Forelimb muscle (tissue), 1 donor: Measurements from ENCODE around the gene ZNF346. TPM values are rescaled to one million over a fixed set of nuclear protein-coding genes. Genes with fewer than 3 reads are reported as not detected.
"Not testable (repeated sequence)": the region's sequence is repeated elsewhere in the genome, so short reads cannot be mapped to it uniquely, and the experiment has no call there.

ENCODE experiments used
- DNase-seq: peaks from one replicate; pipeline ENCODE4 v3.0.0-alpha.2; 2013; ENCODE audit warnings: low read depth
- polyA plus RNA-seq: library from polyadenylated mRNA; unstranded; fragments of 120-200 nt; gene quantifications from one replicate; pipeline ENCODE4 v1.2.1, GENCODE V29; 2013; ENCODE audit not compliant: insufficient read length

ZNF346 gene
- 15.9 TPM for polyA plus RNA-seq

DNA sequence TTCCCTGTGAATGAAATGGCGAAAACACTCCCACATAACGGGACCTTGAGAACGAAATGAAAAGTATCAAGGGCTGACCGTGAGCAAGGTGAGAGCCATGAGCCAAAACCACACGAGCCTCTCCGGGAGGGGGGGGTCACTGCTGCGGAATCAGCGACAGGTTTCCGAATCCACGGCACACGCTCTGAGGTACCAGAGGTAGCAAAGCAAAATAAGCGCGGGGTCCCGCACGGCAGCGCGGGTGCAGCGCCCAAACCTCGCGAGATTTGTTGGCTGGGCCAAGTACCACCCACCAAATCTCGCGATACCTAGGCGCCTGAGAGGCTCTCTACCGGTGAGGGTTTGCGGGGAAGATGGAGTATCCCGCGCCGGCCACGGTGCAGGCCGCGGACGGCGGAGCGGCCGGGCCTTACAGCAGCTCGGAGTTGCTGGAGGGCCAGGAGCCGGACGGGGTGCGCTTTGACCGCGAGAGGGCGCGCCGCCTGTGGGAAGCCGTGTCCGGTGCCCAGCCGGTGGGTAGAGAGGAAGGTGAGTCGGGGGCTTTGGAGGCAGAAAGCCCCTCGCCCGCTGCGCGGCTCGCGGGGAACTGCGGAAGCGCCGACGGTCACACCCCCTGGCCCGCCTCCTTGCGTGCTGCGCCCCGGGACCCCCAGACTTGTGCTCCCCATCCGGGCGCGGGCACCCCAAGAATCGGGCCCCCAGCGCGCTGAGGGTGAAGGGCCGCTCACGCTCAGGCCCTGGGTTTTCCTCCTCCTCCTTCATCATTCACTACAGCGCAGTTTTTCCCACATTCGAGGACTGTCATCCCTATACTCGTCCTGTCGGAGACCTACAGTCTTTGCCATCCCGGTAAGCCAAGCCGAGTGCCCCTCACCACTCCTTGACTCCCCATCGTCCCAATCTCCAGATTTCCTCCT is at the start of gene ZNF346:
ZNF346 (plus strand) TSS at position 311 of the 917 bp plus-strand sequence; CDS start at position 354, 43 bp downstream.
- peak; percentile 88 for DNase-seq

- DNase-seq = no peak
Measured at GRCh38 chr5:176979669-176980068, 42.8 kb upstream of the ZNF346 start.

DNA sequence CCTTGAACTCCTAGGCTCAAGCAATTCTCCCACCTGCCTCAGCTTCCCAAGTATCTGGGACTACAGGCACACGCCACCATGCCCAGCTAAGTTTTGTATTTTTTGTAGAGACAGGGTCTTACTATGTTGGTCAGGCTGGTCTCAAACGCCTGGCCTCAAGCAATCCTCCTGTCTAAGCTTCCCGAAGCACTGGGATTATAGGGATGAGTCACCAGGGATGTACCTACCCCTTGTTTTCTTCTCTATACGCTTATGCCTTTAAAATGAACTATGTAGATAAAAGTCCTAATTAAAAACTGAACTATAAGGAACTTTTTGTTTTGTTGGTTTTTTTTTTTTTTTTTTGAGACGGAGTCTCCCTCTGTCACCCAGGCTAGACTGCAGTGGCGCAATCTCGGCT is 41.7 kb upstream of the ZNF346 start:
- DNase-seq = no peak

GRCh38 chr5:176983112-176983511 is 39.4 kb upstream of the ZNF346 start:
- not testable (repeated sequence) for DNase-seq

DNA sequence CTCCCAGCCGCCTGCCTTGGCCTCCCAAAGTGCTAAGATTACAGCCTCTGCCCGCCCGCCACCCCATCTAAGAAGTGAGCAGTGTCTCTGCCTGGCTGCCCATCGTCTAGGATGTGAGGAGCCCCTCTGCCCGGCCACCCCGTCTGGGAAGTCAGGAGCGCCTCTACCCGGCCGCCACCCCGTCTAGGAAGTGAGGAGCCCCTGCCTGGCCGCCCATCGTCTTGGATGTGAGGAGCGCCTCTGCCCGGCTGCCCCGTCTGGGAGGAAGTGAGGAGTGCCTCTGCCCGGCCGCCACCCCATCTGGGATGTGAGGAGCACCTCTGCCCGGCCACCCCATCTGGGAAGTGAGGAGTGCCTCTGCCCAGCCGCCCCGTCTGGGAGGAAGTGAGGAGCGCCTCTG is 38.9 kb upstream of the ZNF346 start:
- DNase-seq = not testable (repeated sequence)

DNA sequence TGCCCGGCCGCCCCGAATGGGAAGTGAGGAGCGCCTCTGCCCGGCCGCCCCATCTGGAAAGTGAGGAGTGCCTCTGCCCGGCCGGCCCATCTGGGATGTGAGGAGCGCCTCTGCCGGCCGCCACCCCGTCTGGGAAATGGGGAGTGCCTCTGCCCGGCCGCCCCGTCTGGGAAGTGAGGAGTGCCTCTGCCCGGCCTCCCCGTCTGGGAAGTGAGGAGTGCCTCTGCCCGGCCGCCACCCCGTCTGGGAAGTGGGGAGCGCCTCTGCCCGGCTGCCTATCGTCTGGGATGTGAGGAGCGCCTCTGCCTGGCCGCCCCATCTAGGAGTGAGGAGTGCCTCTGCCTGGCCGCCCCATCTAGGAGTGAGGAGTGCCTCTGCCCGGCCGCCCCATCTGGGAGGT is 38.3 kb upstream of the ZNF346 start:
- DNase-seq = not testable (repeated sequence)

DNA sequence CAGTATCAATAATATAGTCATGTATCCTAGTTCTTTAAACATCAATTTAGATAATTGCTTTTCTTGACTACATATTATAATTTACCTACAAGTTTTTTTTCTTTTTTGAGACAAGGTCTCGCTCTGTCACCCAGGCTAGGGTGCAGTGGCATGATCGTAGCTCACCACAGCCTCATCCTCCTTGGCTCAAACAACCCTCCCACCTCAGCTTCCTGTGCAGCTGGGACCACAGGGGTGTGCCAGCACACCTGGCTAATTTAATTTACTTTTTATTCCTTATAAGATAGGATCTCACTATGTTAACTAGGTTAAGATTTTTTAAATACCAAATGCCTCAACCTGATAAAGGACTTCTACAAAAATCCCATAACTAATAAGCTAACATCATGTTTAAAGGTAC is 37.0 kb upstream of the ZNF346 start:
- no peak for DNase-seq

DNA sequence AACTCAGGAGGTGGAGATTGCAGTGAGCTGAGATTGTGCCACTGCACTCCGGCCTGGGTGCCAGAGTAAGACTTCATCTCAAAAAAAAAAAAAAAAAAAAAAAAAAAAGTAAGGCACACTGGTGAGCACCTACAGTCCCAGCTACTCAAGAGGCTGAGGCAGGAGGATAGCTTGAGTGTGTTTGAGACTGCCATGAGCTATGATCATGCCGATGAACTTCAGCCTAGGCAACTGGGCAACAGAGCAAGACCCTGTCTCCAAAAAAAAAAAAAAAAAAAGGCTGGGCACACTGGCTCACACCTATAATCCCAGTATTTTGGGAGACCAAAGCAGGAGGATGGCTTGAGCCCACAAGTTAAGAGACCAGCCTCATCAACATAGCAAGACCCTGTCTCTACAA is 36.2 kb upstream of the ZNF346 start:
- DNase-seq = no peak

- DNase-seq = no peak
Measured at GRCh38 chr5:176987583-176987982, 34.9 kb upstream of the ZNF346 start.

- DNase-seq = not testable (repeated sequence)
Measured at GRCh38 chr5:176993081-176993480, 29.4 kb upstream of the ZNF346 start.

DNA sequence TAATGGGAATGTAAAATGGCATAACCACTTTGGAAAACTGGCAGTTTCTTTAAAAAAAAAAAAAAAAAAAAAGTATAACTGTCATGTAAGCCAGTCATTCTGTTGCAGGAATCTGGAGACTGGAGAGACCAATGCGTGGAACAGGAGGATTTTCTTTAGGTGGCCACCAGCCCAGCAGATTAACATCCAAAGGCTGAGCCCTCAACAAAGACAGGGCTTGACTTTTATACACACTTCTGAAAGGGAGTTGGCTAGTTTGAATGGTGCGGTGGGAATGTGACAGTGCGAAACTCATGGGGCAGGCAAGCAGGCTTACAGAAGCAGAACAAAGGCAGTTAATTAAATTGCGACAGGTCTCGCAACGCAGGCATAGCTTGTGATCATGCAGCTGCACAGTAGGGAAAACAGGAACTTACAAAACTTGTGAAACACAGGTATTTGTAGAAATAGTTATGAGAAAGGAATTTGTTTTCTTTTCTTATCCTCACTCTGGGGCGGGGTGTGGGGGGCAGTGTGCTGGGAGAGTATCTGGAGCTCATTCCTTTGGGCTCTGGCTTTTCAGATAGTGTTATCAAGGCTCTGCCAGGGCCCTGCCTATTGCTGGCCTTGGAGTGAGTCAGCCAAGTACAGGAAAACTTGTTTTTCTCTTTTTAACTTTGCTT is 27.9 kb upstream of the ZNF346 start:
- DNase-seq = no peak

DNA sequence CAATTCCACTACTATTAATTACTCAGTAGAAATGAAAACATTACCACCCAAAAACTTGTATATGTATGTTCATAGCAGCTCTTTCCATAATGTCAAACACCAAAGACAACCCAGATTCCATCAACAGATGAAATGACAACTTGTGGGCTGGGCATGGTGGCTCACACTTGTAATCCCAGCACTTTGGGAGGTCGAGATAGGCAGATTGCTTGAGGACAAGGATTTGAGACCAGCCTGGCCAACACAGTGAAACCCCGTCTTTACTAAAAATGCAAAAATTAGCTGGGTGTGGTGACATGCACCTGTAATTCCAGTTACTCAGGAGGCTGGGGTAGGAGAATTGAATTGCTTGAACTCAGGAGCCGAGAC is 27.4 kb upstream of the ZNF346 start:
- DNase-seq = no peak

DNA sequence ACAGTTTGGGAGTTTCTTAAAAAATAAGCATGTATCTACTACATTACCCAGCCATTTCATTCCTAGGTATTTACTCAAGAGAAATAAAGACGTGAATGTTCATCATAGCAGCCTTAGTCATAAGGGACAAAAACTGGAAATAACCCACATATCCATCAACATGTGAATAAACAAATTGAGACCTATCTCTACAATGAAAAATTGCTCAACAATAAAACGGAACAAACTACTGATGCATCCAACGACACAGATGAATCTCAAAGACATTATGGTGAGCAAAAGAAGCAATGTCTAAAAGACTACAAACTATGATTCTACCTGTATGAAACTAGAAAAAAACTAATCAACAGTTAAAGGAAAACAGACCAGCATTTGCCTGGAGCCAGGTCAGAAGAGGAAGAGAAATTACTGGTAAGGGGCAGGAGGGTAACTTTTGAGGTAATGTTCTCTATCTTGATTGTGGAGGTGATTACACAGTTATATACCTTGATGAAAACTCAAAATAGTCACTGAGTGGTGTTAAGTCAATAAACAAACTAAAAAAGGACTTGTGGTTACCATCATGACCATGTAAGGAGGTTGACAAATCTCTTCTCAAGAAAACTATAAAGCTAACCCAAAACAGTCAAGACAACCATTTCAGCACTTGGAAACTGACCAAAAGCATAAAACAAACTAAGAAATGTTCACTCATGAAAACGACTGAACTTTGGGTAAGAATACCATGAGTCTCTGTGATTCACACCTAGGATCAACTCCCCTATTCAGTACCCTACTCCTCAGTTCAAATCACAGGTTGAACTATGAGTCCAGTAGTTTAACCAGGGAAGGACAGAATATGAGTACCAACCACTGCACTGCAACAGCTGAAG is 26.4 kb upstream of the ZNF346 start:
- DNase-seq = no peak

DNA sequence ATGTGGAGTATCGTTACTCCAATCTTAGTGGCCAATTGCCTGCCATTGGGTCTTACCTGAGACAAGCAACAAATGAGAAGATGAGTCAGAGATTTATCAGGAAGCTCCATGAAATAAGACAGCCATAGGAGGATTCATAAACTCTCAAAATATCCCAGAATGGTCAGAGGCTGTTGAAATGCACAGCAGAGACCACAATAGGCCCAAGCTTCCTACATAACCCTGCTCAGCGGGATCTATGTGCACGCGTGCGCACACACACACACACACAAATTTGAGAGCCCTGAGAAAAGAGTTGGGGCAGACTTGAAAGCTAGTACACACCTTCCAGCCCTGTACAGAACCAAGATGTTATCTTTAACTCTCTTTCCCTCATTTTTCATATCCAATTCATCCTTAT is 25.7 kb upstream of the ZNF346 start:
- no peak for DNase-seq

DNA sequence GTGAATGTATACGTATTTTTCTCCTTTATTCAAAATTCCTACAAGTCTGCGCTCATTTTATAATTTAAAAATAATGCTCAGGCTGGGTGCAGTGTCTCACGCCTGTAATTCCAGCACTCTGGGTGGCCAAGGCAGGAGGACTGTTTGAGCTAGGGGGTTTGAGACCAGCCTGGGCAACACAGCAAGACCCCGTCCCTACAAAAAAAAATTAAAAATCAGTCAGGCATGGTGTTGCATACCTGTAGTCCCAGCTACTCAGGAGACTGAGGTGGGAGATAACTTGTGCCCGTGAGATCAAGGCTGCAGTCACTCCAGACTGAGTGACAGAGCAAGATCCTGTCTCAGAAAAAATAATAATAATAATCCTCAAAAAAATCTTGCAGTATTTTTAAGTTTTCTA is 23.7 kb upstream of the ZNF346 start:
- DNase-seq = no peak

- DNase-seq = not testable (repeated sequence)
Measured at GRCh38 chr5:176999526-176999925, 23.0 kb upstream of the ZNF346 start.

GRCh38 chr5:177003649-177004048 is 18.8 kb upstream of the ZNF346 start:
- DNase-seq = no peak

DNA sequence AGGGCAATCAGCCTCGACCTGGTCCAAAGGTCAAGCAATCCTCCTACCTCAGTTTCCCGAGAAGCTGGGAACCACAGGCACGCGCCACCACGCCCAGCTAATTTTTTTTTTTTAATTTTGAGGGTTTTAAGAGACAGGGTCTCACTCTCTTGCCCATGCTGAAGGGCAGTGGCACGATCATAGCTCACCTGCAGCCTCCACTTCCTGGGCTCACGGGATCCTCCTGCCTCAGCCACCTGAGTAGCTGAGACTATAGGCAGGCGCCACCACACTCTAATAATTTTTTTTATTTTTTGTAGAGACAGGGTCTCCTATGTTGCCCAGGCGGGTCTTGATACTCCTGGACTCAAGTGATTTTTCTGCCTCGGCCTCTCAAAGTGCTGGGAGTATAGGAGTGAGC is 17.5 kb upstream of the ZNF346 start:
- no peak for DNase-seq

DNA sequence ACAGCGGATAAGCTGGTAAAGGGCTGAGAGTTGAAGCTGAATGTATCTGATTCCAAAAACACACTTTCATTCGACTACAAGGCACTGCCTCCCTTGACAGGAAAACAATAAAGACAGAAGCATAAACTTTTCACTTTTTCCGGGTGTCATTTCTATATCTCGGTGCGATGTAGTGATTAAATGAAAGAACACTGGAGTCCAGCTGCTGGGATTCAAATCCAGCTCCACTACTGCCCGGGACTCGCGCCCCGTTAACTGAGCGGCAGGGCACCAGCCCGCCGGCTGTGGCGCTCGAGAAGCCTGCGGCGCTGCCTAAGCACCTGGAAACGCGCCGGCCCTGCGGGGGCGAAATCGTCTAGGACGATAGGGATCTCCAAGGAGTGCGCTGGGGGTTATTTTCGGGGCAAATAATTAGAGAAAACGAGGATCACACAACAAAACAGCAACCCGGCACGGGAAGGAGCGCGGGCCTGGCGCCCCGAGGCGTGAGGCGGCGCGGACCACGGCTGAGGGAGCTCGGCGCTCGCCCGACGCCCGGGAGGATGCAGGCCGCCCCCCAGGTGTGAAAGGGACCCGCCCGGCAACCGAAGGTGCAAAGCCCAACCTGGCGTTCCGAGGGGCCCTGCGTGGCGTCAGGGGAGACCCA is 16.8 kb upstream of the ZNF346 start:
- DNase-seq = no peak

DNA sequence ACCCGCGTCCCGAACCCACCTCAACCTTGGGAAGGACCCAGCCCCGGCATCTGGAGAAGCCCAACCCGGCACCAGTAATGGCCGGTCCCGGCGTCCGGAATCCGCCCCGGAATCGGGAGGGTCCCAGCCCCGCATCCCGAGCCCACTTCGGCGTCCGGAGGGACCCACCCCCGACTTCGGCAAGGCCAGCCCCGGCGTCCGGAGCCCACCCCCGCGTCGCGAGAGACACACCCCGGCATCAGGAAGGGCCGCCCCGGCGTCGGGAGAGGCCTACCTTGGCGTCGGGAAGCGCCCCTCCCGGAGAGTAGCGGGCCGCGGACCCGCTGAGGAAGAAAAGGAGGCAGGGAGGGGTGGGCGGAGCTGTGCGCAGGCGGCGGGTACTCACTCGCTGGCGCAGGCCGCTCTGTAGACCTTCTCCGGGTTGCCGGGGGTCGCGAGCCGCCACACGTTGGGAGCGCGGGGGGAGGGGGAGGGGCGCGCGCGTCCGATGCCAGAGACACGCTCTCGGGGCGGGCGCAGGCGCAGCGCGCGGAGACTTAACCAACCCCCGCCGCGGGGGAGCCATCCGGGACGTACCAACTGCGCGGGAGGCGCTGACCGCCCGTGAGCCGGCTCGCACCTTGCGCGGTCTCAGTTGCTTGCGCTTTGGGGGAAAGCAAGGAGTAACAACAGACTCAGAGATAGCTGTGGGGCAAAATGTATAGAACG is 16.1 kb upstream of the ZNF346 start, which contains the start of gene UIMC1:
UIMC1 (minus strand) TSS at position 515 of the 708 bp plus-strand sequence. CDS start 24,164 bp downstream, outside the sequence.
- DNase-seq = no peak

- no peak for DNase-seq
Measured at GRCh38 chr5:177008716-177009115, 13.8 kb upstream of the ZNF346 start.
